Fibroblast of peridontal ligament (primary cell): ENCODE results near the gene RAPGEF5.

Experiments
- DNase-seq: peaks from one replicate; pipeline ENCODE4 v3.0.0-alpha.2; 2010; ENCODE audit errors: extremely low read depth

Gene RAPGEF5

GRCh38 chr7:22350466-22351328 lies 6.3 kb downstream of the RAPGEF5 start:
- DNase-seq: no peak

GRCh38 chr7:22348379-22348778 lies 8.6 kb downstream of the RAPGEF5 start:
- peak; percentile 22 for DNase-seq

- peak; percentile 16 for DNase-seq
Observed at GRCh38 chr7:22346383-22347107, 10.4 kb downstream of the RAPGEF5 start.

- no peak for DNase-seq
Observed at GRCh38 chr7:22344655-22345054, 12.3 kb downstream of the RAPGEF5 start.

GRCh38 chr7:22343612-22344011 lies 13.3 kb downstream of the RAPGEF5 start:
- no peak for DNase-seq

- DNase-seq: no peak
Observed at GRCh38 chr7:22343071-22343470, 13.9 kb downstream of the RAPGEF5 start.

- DNase-seq: no peak
Observed at GRCh38 chr7:22339725-22340390, 17.1 kb downstream of the RAPGEF5 start.

GRCh38 chr7:22338877-22339276 lies 18.1 kb downstream of the RAPGEF5 start:
- DNase-seq: no peak

- DNase-seq: no peak
Observed at GRCh38 chr7:22338411-22338810, 18.5 kb downstream of the RAPGEF5 start.

- DNase-seq: no peak
Observed at GRCh38 chr7:22333680-22334141, 23.2 kb downstream of the RAPGEF5 start.

GRCh38 chr7:22332461-22332870 lies 24.5 kb downstream of the RAPGEF5 start:
- peak; percentile 18 for DNase-seq

- DNase-seq: peak; percentile 52
Observed at GRCh38 chr7:22331704-22332103, 25.2 kb downstream of the RAPGEF5 start.

- no peak for DNase-seq
Observed at GRCh38 chr7:22330903-22331302, 26.1 kb downstream of the RAPGEF5 start.

- DNase-seq: no peak
Observed at GRCh38 chr7:22329816-22330524, 27.0 kb downstream of the RAPGEF5 start.

GRCh38 chr7:22326181-22326580 lies 30.8 kb downstream of the RAPGEF5 start:
- no peak for DNase-seq

- DNase-seq: no peak
Observed at GRCh38 chr7:22325671-22326070, 31.3 kb downstream of the RAPGEF5 start.

- no peak for DNase-seq
Observed at GRCh38 chr7:22323714-22324113, 33.2 kb downstream of the RAPGEF5 start.

GRCh38 chr7:22320416-22320815 lies 36.5 kb downstream of the RAPGEF5 start:
- DNase-seq: peak; percentile 17

- no peak for DNase-seq
Observed at GRCh38 chr7:22319424-22320403, 37.2 kb downstream of the RAPGEF5 start.

- DNase-seq: no peak
Observed at GRCh38 chr7:22318376-22318775, 38.6 kb downstream of the RAPGEF5 start.
